Prostate gland (tissue), 2 donors: ENCODE results near the gene HIP1R.

ENCODE experiments used
- POLR2A ChIP-seq: fragments of 450-650 bp; IDR thresholded peaks from one replicate; pipeline ENCODE4 v1.6.1; 2016; ENCODE audit warnings: antibody characterized with exemption, mild to moderate bottlenecking
- TF ChIP-seq, protein P1 (sequence below), 4 experiments: fragments of 200-600 bp in 2 of 4; fragments of 450-650 bp in 2 of 4; sonication (generic) in 2 of 4; IDR thresholded peaks; 1 replicate in 3 of 4; 2 replicates in 1 of 4; pipeline ENCODE4 v1.5.1; 2016 to 2019; ENCODE audit warnings: antibody characterized with exemption in 4 of 4, mild to moderate bottlenecking in 2 of 4, moderate library complexity in 2 of 4

DNA sequence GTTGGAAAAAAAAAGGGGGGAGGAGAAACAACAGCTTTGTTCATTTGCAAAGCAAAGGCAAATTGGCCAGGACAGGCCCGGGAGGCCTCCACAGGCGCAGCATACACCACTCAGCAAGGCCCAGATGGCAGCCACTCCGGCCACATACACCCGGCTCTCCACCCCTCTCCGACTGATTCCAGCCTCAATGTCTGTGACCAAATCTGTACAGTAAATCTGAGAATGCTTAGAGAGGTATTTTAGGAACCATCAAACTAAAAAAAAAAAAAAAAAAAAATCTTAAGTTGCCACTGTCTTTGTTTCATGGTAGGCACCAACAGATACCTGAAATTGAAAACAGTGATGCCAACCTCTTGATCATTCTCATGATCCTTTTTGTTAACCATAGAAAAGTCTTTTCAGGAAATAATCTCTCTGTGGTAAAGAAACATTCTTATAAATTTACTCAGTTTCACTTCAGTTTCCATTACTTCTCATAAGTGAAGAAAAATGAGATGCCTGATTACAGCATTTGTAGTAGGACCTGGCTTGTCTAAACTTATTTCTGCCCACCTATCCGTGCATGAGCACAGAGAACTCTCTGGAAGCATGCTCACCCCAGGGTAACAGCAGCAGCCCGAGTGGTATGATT, 40.4 kb downstream of the HIP1R start:
- TF ChIP-seq, protein P1, sequence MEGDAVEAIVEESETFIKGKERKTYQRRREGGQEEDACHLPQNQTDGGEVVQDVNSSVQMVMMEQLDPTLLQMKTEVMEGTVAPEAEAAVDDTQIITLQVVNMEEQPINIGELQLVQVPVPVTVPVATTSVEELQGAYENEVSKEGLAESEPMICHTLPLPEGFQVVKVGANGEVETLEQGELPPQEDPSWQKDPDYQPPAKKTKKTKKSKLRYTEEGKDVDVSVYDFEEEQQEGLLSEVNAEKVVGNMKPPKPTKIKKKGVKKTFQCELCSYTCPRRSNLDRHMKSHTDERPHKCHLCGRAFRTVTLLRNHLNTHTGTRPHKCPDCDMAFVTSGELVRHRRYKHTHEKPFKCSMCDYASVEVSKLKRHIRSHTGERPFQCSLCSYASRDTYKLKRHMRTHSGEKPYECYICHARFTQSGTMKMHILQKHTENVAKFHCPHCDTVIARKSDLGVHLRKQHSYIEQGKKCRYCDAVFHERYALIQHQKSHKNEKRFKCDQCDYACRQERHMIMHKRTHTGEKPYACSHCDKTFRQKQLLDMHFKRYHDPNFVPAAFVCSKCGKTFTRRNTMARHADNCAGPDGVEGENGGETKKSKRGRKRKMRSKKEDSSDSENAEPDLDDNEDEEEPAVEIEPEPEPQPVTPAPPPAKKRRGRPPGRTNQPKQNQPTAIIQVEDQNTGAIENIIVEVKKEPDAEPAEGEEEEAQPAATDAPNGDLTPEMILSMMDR (IDR thresholded peaks at IDR 0.05), result no peak
- no peak for TF ChIP-seq POLR2A
